Keratinocyte (primary cell): ENCODE data around the gene PI4KA.

Experiments
- EZH2 ChIP-seq: IDR thresholded peaks from one replicate; pipeline ENCODE4 v1.6.1; 2012; ENCODE audit warnings: inconsistent platforms, mild to moderate bottlenecking, low read length, moderate library complexity
- TF ChIP-seq, protein P1 (sequence below), 3 experiments: IDR thresholded peaks in 1 of 3; conservative IDR thresholded peaks in 1 of 3; optimal IDR thresholded peaks in 1 of 3; 2 replicates in 2 of 3; 3 replicates in 1 of 3; pipeline versions ENCODE3 to v1.5.1; 2011; ENCODE audit warnings: low read length in 3 of 3, mild to moderate bottlenecking in 3 of 3, moderate library complexity in 2 of 3, control low read depth in 1 of 3, inconsistent platforms in 1 of 3; ENCODE audit not compliant: insufficient read depth in 2 of 3; ENCODE audit errors: extremely low read depth in 1 of 3

DNA sequence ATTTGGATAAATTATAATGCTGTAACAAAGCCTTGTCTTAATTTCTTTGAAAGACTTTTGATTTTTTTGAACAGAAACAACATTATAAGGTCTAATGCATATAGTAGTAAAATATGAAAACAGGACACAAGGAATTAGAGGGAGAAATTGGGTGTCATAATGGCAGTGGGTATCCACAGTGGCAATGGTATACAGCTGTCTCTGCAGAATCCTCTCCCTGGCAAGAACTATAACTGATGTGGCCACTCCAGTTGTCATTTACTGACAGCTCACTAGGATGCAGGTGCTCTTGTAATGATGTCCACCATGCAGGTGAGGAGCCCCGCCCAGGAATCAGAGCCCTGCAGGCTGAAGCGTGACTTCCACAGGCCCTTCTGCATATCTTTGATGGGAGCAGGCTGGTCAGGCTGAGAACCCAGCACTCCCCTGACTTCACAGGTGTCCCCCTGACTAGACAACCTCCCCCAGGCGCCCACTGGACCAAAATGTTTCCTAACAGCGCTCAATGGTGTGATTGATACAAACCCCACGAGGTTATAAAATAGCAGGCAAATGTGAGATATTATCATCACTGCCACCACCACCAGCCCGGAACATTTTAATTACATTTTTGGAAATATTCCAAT, 117.5 kb downstream of the PI4KA start:
- TF ChIP-seq, protein P1, sequence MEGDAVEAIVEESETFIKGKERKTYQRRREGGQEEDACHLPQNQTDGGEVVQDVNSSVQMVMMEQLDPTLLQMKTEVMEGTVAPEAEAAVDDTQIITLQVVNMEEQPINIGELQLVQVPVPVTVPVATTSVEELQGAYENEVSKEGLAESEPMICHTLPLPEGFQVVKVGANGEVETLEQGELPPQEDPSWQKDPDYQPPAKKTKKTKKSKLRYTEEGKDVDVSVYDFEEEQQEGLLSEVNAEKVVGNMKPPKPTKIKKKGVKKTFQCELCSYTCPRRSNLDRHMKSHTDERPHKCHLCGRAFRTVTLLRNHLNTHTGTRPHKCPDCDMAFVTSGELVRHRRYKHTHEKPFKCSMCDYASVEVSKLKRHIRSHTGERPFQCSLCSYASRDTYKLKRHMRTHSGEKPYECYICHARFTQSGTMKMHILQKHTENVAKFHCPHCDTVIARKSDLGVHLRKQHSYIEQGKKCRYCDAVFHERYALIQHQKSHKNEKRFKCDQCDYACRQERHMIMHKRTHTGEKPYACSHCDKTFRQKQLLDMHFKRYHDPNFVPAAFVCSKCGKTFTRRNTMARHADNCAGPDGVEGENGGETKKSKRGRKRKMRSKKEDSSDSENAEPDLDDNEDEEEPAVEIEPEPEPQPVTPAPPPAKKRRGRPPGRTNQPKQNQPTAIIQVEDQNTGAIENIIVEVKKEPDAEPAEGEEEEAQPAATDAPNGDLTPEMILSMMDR (optimal IDR thresholded peaks at IDR 0.05 in 1 of 3, IDR thresholded peaks at IDR 0.05 in 1 of 3, conservative IDR thresholded peaks at IDR 0.05 in 1 of 3; ENCODE audit: extremely low read depth in 1 of 3, insufficient read depth in 2 of 3, low read length in 3 of 3): no peak
- no peak for TF ChIP-seq EZH2
